ENCODE data around the gene ADM2.
"Not testable (repeated sequence)": the region's sequence is repeated elsewhere in the genome, so short reads cannot be mapped to it uniquely, and the experiment has no call there.

ADM2 gene, protein sequence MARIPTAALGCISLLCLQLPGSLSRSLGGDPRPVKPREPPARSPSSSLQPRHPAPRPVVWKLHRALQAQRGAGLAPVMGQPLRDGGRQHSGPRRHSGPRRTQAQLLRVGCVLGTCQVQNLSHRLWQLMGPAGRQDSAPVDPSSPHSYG

GRCh38 chr22:50481440-50482106, at the start of gene ADM2:
ADM2 (plus strand) TSS chr22:50481543; CDS start chr22:50481848, 305 bp downstream.
- DNase-seq, result peak; percentile 15 to 68 (median 60)

GRCh38 chr22:50432131-50432876, 49.0 kb upstream of the ADM2 start:
- no peak for DNase-seq

DNA sequence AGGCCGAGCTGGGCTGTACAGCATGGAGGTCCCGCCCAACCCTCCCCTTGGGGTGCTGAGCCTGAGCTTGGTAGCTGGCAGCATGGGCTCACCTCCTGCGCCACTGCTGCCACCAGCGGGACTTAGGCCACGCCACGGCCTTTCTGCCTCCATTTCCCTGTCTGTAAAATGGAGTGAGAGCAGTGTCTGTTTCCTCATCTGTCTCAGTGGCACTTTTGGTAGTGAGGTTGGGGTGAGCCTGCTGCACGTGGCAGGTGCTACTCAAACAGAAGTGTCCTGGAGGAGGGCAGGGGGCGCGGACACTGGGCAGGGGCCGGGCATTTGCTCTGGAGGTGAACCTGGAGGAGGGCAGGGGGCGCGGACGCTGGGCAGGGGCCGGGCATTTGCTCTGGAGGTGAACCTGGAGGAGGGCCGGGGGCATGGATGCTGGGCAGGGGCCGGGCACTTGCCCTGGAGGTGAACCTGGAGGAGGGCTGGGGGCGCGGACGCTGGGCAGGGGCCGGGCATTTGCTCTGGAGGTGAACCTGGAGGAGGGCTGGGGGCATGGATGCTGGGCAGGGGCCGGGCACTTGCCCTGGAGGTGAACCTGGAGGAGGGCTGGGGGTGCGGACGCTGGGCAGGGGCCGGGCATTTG, 48.3 kb upstream of the ADM2 start:
- DNase-seq, result not testable (repeated sequence)

GRCh38 chr22:50434849-50435248, 46.5 kb upstream of the ADM2 start:
- no peak for DNase-seq

DNA sequence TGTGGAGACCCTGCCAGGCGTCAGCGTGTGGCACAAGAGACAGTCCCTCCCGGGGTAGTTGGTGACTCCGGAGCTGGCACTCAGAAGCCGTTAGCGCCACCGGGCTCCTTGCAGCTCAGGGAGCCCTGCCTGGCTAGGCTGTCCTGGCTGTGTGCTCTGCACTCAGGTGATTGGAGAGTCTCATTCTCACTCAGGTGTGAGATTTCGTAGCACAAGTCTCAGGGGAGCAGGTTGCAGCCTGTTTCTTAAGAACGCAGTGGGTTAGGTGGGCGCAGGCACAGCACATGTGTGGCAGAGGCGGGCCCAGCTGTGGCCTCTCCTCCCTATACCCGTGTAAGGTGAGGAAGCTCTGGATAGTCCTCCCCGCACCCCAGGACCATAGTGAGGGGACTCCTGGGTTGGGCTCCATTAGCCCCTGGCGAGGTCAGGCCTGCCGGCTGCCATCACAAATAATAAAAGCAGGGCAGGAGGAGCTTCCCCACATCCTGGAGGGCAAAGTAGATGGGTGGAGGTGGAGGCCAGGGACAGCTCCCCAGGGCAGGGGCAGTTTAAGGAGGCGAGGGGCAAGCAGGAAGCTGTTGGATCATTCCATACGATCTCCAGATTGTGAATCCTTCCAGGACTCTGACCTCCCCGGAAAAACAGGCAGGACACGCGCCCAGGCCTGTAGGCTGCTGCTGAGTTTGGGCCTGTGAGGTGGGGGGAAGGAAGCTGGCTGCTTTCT, 45.9 kb upstream of the ADM2 start:
- no peak for DNase-seq

- no peak for DNase-seq
These were observed 45.1 kb upstream of the ADM2 start for GRCh38 chr22:50436015-50436830.

DNA sequence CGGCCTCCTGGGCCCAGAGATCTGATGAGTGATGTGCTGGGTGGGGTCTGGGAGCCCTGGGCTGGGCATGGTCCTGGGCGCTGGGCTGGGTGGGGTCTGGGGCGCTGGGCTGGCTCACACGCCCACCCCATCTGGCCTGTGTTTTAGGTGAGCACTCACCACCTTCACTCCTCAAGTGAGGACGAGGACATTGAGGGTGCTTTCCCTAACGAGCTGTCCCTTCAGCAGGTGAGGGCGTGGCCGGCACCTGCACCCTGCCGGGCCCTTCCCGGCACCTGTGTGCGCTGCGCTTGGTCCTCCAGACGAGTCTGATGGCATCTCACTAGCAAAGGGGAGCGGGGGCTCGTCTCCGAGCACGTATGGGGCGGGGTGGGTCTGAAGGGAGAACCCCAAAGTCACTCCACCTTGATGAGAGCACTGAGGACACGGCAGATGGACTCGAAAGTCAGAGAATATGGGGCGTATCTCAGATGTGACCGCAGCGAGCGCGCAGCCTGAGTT, 44.5 kb upstream of the ADM2 start:
- no peak for DNase-seq

- DNase-seq, result no peak
These were observed 43.6 kb upstream of the ADM2 start for GRCh38 chr22:50437511-50438304.

GRCh38 chr22:50438305-50439275, 42.8 kb upstream of the ADM2 start:
- DNase-seq, result no peak

DNA sequence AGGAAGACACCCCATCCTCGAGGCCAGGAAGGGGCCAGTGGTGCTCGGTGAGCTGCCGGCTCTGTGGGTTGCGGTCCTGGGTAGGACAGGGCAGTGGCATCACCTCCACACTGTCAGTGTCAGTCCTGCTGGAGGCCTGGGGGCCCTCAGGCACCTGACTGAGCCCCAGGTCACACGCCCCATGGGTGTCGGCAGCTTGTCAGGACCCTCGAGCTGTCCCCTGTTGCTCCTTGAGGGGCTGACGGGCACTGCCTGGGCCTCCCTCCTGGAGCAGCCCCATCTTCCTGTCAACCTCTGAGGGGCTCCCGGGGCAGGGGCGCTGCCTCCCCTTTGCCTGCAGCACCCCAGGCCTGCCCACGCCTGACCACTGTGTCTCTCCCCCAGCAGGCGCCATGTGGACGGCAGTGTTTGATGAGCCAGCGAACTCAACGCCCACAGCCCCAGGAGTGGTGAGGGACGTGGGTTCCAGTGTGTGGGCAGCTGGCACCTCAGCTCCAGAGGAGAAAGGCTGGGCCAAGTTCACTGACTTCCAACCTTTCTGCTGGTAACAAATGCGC, 42.0 kb upstream of the ADM2 start:
- no peak for DNase-seq

GRCh38 chr22:50439871-50440331, 41.4 kb upstream of the ADM2 start:
- DNase-seq, result no peak

DNA sequence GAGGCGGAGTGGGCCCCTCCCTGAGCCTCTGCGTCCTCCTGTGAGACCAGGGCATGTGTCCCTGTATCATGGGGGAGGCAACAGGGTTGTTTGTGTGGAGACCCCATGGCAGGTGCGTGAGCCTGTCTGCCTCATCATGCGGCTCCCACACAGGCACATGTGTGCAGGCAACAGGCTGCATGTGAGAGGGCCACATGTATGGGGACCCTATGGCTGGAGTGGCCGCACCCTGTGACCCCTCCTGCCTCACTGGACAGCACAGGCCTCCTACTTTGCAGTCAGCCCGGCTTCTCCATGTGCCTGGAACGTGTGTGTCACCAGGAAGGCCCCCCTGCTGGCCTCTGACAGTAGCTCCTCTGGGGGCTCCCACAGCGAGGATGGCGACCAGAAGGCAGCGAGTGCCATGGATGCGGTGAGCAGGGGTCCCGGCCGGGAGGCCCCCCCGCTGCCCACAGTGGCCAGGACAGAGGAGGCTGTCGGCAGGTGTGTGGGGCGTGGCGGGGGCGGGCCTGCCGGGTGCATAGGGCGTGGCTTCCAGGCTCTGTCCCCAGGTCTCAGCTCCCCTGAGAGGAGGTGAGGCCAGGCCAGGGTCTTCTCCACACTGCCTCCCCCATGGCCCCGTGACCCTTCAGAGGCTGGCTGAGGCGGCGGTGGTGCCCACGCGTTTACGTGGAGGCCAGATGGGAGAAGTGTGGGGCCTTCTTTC, 40.6 kb upstream of the ADM2 start:
- DNase-seq, result no peak

DNA sequence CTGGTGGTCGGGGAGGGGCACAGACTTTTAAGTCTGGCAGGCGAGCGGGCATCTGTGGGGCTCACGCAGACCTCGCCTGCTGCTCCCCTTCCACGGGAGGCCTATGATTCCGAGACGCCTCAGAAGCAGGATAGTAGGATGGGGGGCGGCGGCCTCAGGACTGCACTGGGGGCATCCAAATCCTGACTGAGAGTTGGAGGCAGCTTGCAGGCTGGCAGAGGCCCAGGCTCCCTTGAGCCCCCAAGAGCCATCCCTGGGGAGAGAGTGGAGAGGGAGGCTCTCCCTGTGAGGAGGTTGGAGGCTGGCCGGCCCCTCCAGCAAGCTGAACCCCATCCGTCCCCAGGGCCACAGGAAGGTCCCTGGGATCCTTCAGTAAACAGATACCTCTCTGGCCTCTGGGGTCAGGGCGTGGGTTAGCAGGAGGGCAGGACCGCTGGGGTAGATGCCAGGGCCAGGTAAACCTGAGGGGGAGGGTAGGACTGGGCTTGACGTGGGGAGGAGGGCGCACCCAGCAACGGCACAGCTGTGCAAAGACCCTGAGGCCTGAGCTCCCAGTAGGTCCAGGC, 39.8 kb upstream of the ADM2 start:
- no peak for DNase-seq

DNA sequence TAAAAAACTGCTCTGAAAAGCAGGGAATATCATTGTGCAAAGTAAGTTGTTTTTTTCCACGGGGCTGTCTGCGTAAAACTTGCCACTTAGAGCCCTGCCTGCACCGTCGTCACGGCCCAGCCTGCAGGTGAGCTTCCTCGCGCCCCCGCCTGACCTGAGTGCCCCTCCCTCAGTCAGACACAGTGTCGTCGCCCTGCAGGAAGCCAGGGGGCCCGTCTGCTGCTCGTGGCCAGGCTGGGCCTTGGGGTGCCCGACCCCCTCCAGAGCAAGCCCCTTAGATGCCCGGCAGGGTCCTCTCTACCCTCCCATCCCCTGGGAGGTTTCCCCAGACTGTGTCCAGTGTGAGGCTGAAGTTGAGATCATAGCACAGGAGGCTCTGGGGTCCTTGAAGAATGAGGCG, 38.1 kb upstream of the ADM2 start:
- DNase-seq, result no peak

DNA sequence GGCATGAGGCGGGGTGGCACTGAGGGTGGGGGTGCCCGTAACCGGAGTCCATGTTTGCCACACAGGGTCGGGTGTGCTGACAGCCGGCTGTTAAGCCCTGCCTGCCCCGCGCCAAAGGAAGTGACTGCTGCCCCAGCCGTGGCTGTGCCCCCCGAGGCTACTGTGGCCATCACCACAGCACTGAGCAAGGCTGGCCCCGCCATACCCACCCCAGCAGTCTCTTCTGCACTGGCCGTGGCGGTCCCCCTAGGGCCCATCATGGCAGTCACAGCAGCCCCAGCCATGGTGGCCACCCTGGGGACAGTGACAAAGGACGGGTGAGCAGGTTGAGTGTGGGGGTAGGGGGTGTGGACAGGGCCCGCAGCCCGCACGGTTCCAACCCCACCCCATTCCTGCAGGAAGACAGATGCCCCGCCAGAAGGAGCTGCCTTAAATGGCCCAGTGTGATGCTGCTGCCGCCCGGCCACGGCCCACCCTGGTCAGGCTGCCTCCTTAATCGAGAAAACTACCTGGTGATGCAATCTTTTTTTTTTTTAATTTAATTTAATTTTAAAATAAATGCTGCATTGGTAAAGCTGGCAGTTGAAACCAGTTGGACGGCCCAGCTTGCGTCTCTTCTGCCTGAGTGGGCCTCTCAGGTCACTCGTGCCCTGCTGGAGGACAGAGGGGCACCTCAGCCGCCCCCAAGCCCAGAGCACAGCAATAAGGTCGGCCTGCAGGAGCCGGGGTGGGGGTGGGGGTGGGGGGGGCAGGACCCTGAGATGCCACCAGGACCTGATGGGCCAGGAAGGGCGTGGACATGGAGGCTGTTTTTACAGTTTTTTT, 37.3 kb upstream of the ADM2 start:
- no peak for DNase-seq

- DNase-seq, result no peak
These were observed 36.7 kb upstream of the ADM2 start for GRCh38 chr22:50444663-50445062.

Data from stimulated activated naive CD4-positive, alpha-beta T cell (primary cell).